Measurements from ENCODE around the gene FAM222A. TPM values are rescaled to one million over a fixed set of nuclear protein-coding genes. Genes with fewer than 3 reads are reported as not detected.
A peak's percentile ranks its signal among the peaks of the same experiment; 100 is the strongest.

Gene FAM222A
- polyA plus RNA-seq, 1 donor from 2014 or later, result 8.5 TPM

GRCh38 chr12:109737631-109738030 lies 24.0 kb downstream of the FAM222A start:
- H4K20me1 ChIP-seq (ENCODE audit: insufficient read depth), result no peaks in the 10 kb centered on the region
- no peaks in the 10 kb centered on the region for H3K36me3 ChIP-seq (ENCODE audit: insufficient read depth, low read length)
- peak overlapping the region; percentile 64 for H3K9ac ChIP-seq (ENCODE audit: low read length)
- peaks cover 6% of the 10 kb centered on the region for H3F3A ChIP-seq (ENCODE audit: insufficient read depth, low read length, poor library complexity, severe bottlenecking)
- H3K27ac ChIP-seq (ENCODE audit: low read length), result peak overlapping the region; percentile 90
- H3K9me2 ChIP-seq (ENCODE audit: insufficient read depth, low read length), result no peaks in the 10 kb centered on the region
- peaks cover 59% of the 10 kb centered on the region for H3K79me2 ChIP-seq (replicated peaks; ENCODE audit: insufficient read depth, low read length)
- no peak for TF ChIP-seq CTCF (IDR thresholded peaks at IDR 0.05; ENCODE audit: poor library complexity, severe bottlenecking)
- TF ChIP-seq MXI1 (conservative IDR thresholded peaks at IDR 0.05; ENCODE audit: poor library complexity, severe bottlenecking), result no peak
- no peak for TF ChIP-seq TAF1 (IDR thresholded peaks at IDR 0.05; ENCODE audit: low read depth)
- TF ChIP-seq POLR2AphosphoS5 (IDR thresholded peaks at IDR 0.05), result no peak
- TF ChIP-seq RAD21 (conservative IDR thresholded peaks at IDR 0.05), result no peak
- H3K27me3 ChIP-seq (ENCODE audit: insufficient read depth, low read depth, low read length), result no peaks in the 10 kb centered on the region
- H3K4me3 ChIP-seq (ENCODE audit: low read length), result peak overlapping the region; percentile 54
- H2AFZ ChIP-seq (ENCODE audit: low read depth, low read length), result no peak overlapping the region
- H3K4me2 ChIP-seq (ENCODE audit: low read length), result peak overlapping the region; percentile 65
- no peaks in the 10 kb centered on the region for H3K9me3 ChIP-seq (ENCODE audit: low read length)

- Histone ChIP-seq H3K36me3 (ENCODE audit: insufficient read depth, low read length) (no peaks in the 10 kb centered on the region), H3K9me3 (ENCODE audit: low read length) (no peaks in the 10 kb centered on the region), H3F3A (ENCODE audit: insufficient read depth, low read length, poor library complexity, severe bottlenecking) (peaks cover 11% of the 10 kb centered on the region), H3K27ac (ENCODE audit: low read length) (peak overlapping the region; percentile 90), H3K4me2 (ENCODE audit: low read length) (peak overlapping the region; percentile 65), H3K79me2 (replicated peaks; ENCODE audit: insufficient read depth, low read length) (peaks cover 56% of the 10 kb centered on the region), H3K27me3 (ENCODE audit: insufficient read depth, low read depth, low read length) (no peaks in the 10 kb centered on the region), H3K4me3 (ENCODE audit: low read length) (peak overlapping the region; percentile 54), H3K9me2 (ENCODE audit: insufficient read depth, low read length) (no peaks in the 10 kb centered on the region), H3K9ac (ENCODE audit: low read length) (peak overlapping the region; percentile 64), H4K20me1 (ENCODE audit: insufficient read depth) (no peaks in the 10 kb centered on the region), H2AFZ (ENCODE audit: low read depth, low read length) (no peak overlapping the region)
- TF ChIP-seq RAD21 (conservative IDR thresholded peaks at IDR 0.05) (no peak), TAF1 (IDR thresholded peaks at IDR 0.05; ENCODE audit: low read depth) (no peak), EP300 (conservative IDR thresholded peaks at IDR 0.05; ENCODE audit: poor library complexity, severe bottlenecking) (no peak), REST (IDR thresholded peaks at IDR 0.05; ENCODE audit: borderline replicate concordance) (no peak), SMC3 (conservative IDR thresholded peaks at IDR 0.05; ENCODE audit: poor library complexity) (no peak), MXI1 (conservative IDR thresholded peaks at IDR 0.05; ENCODE audit: poor library complexity, severe bottlenecking) (no peak), POLR2AphosphoS5 (IDR thresholded peaks at IDR 0.05) (no peak), CTCF (IDR thresholded peaks at IDR 0.05; ENCODE audit: poor library complexity, severe bottlenecking) (no peak), EZH2 (IDR thresholded peaks at IDR 0.05; ENCODE audit: borderline replicate concordance, insufficient read depth, low read length, poor library complexity, severe bottlenecking) (no peak)
Measured at GRCh38 chr12:109738209-109738608, 24.6 kb downstream of the FAM222A start.

Data from neural cell (in vitro differentiated cells).